WTC11 (cell line): ENCODE results near the gene TMX2.

ENCODE experiments used
- CREB1 ChIP-seq: sonication (generic); formaldehyde crosslinking; IDR thresholded peaks from 2 replicates; pipeline ENCODE4 v1.8.0; 2023; ENCODE audit warnings: mild to moderate bottlenecking, missing genetic modification reagents
- SP1 ChIP-seq: sonication (generic); formaldehyde crosslinking; conservative IDR thresholded peaks from 2 replicates; pipeline ENCODE4 v1.8.1; 2022; ENCODE audit warnings: missing genetic modification reagents
- TF ChIP-seq, protein P1 (sequence below): sonication (generic); formaldehyde crosslinking; IDR thresholded peaks from 2 replicates; pipeline ENCODE4 v1.8.0; 2022; ENCODE audit warnings: missing genetic modification reagents
- TF ChIP-seq, protein P2 (sequence below): fragments of 200-600 bp; IDR thresholded peaks from 2 replicates; pipeline ENCODE4 v1.8.0; 2022; ENCODE audit warnings: antibody characterized with exemption
- TF ChIP-seq, protein P3 (sequence below): sonication (generic); formaldehyde crosslinking; IDR thresholded peaks from 2 replicates; pipeline ENCODE4 v1.8.0; 2023; ENCODE audit warnings: missing genetic modification reagents, mild to moderate bottlenecking, borderline replicate concordance
- TF ChIP-seq, protein P4 (sequence below): sonication (generic); formaldehyde crosslinking; conservative IDR thresholded peaks from 2 replicates; pipeline ENCODE4 v1.8.1; 2023; ENCODE audit warnings: mild to moderate bottlenecking, low read depth, missing genetic modification reagents, moderate library complexity

DNA sequence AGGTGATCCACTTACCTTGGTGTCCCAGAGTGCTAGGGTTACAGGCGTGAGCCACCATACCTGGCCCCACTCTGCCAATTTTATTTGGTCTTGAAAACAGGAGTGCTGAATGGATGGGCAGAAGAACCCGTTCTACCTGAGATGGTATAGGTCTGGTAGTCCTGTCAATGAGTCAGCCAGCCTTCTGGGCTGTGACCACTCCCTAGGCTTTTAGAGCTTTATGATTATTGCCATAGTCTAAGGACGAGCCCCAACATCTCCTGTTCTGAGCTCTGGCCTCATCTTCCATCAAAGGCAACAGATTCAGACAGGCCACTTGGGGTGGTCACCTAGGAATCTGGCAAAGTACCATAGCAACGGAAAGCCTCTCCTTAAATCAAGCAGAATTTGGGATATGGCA is 33.0 kb upstream of the TMX2 start:
- TF ChIP-seq, protein P1, sequence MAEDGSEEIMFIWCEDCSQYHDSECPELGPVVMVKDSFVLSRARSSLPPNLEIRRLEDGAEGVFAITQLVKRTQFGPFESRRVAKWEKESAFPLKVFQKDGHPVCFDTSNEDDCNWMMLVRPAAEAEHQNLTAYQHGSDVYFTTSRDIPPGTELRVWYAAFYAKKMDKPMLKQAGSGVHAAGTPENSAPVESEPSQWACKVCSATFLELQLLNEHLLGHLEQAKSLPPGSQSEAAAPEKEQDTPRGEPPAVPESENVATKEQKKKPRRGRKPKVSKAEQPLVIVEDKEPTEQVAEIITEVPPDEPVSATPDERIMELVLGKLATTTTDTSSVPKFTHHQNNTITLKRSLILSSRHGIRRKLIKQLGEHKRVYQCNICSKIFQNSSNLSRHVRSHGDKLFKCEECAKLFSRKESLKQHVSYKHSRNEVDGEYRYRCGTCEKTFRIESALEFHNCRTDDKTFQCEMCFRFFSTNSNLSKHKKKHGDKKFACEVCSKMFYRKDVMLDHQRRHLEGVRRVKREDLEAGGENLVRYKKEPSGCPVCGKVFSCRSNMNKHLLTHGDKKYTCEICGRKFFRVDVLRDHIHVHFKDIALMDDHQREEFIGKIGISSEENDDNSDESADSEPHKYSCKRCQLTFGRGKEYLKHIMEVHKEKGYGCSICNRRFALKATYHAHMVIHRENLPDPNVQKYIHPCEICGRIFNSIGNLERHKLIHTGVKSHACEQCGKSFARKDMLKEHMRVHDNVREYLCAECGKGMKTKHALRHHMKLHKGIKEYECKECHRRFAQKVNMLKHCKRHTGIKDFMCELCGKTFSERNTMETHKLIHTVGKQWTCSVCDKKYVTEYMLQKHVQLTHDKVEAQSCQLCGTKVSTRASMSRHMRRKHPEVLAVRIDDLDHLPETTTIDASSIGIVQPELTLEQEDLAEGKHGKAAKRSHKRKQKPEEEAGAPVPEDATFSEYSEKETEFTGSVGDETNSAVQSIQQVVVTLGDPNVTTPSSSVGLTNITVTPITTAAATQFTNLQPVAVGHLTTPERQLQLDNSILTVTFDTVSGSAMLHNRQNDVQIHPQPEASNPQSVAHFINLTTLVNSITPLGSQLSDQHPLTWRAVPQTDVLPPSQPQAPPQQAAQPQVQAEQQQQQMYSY (CRISPR knock-in tag): no peak
- TF ChIP-seq, protein P2, sequence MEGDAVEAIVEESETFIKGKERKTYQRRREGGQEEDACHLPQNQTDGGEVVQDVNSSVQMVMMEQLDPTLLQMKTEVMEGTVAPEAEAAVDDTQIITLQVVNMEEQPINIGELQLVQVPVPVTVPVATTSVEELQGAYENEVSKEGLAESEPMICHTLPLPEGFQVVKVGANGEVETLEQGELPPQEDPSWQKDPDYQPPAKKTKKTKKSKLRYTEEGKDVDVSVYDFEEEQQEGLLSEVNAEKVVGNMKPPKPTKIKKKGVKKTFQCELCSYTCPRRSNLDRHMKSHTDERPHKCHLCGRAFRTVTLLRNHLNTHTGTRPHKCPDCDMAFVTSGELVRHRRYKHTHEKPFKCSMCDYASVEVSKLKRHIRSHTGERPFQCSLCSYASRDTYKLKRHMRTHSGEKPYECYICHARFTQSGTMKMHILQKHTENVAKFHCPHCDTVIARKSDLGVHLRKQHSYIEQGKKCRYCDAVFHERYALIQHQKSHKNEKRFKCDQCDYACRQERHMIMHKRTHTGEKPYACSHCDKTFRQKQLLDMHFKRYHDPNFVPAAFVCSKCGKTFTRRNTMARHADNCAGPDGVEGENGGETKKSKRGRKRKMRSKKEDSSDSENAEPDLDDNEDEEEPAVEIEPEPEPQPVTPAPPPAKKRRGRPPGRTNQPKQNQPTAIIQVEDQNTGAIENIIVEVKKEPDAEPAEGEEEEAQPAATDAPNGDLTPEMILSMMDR: no peak
- TF ChIP-seq, protein P3, sequence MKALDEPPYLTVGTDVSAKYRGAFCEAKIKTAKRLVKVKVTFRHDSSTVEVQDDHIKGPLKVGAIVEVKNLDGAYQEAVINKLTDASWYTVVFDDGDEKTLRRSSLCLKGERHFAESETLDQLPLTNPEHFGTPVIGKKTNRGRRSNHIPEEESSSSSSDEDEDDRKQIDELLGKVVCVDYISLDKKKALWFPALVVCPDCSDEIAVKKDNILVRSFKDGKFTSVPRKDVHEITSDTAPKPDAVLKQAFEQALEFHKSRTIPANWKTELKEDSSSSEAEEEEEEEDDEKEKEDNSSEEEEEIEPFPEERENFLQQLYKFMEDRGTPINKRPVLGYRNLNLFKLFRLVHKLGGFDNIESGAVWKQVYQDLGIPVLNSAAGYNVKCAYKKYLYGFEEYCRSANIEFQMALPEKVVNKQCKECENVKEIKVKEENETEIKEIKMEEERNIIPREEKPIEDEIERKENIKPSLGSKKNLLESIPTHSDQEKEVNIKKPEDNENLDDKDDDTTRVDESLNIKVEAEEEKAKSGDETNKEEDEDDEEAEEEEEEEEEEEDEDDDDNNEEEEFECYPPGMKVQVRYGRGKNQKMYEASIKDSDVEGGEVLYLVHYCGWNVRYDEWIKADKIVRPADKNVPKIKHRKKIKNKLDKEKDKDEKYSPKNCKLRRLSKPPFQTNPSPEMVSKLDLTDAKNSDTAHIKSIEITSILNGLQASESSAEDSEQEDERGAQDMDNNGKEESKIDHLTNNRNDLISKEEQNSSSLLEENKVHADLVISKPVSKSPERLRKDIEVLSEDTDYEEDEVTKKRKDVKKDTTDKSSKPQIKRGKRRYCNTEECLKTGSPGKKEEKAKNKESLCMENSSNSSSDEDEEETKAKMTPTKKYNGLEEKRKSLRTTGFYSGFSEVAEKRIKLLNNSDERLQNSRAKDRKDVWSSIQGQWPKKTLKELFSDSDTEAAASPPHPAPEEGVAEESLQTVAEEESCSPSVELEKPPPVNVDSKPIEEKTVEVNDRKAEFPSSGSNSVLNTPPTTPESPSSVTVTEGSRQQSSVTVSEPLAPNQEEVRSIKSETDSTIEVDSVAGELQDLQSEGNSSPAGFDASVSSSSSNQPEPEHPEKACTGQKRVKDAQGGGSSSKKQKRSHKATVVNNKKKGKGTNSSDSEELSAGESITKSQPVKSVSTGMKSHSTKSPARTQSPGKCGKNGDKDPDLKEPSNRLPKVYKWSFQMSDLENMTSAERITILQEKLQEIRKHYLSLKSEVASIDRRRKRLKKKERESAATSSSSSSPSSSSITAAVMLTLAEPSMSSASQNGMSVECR (CRISPR knock-in tag): no peak
- no peak for TF ChIP-seq CREB1
- TF ChIP-seq, protein P4, sequence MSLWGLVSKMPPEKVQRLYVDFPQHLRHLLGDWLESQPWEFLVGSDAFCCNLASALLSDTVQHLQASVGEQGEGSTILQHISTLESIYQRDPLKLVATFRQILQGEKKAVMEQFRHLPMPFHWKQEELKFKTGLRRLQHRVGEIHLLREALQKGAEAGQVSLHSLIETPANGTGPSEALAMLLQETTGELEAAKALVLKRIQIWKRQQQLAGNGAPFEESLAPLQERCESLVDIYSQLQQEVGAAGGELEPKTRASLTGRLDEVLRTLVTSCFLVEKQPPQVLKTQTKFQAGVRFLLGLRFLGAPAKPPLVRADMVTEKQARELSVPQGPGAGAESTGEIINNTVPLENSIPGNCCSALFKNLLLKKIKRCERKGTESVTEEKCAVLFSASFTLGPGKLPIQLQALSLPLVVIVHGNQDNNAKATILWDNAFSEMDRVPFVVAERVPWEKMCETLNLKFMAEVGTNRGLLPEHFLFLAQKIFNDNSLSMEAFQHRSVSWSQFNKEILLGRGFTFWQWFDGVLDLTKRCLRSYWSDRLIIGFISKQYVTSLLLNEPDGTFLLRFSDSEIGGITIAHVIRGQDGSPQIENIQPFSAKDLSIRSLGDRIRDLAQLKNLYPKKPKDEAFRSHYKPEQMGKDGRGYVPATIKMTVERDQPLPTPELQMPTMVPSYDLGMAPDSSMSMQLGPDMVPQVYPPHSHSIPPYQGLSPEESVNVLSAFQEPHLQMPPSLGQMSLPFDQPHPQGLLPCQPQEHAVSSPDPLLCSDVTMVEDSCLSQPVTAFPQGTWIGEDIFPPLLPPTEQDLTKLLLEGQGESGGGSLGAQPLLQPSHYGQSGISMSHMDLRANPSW (CRISPR knock-in tag): no peak
- no peak for TF ChIP-seq SP1 (CRISPR knock-in tag)
